Lung (tissue), 12 donors: ENCODE measurements around the gene AMBRA1. TPM values are rescaled to one million over a fixed set of nuclear protein-coding genes. Genes with fewer than 3 reads are reported as not detected.

Source experiments
- ATAC-seq: fragments of 200-7000 bp; cut with Tn5 transposase; one replicate; pipeline ENCODE4 v1.9.1; 2020; ENCODE audit warnings: moderate number of reproducible peaks; ENCODE audit not compliant: insufficient read depth, low FRiP score
- DNase-seq, 3 donors: peaks; one replicate each; pipeline ENCODE4 v3.0.0-alpha.2; 2013 to 2017
- H3K27ac ChIP-seq, 2 donors: one replicate each; pipeline ENCODE4 v1.5.1; 2013; ENCODE audit warnings: mild to moderate bottlenecking in 2 of 2, moderate library complexity in 2 of 2, control low read depth in 1 of 2, inconsistent platforms in 1 of 2, low read depth in 1 of 2, low read length in 1 of 2
- H3K27me3 ChIP-seq, 3 donors: one replicate each; pipeline ENCODE4 v1.5.1; 2013; ENCODE audit warnings: low read length in 2 of 3; ENCODE audit not compliant: control insufficient read depth in 3 of 3, insufficient read depth in 3 of 3
- H3K36me3 ChIP-seq, 4 donors: one replicate each; pipeline ENCODE4 v1.5.1; 2013; ENCODE audit warnings: low read length in 4 of 4, mild to moderate bottlenecking in 1 of 4, moderate library complexity in 1 of 4; ENCODE audit not compliant: control insufficient read depth in 4 of 4, insufficient read depth in 4 of 4
- H3K4me1 ChIP-seq, 5 donors: one replicate each; pipeline ENCODE4 v1.5.1; 2013; ENCODE audit warnings: low read length in 5 of 5, mild to moderate bottlenecking in 2 of 5, moderate library complexity in 1 of 5; ENCODE audit not compliant: control insufficient read depth in 5 of 5, insufficient read depth in 5 of 5
- H3K4me3 ChIP-seq: one replicate; pipeline ENCODE4 v1.5.1; 2013; ENCODE audit warnings: mild to moderate bottlenecking, control low read depth, moderate library complexity
- H3K9ac ChIP-seq, 2 donors: one replicate each; pipeline ENCODE4 v1.5.1; 2013; ENCODE audit warnings: low read length in 2 of 2, control low read depth in 1 of 2; ENCODE audit not compliant: insufficient read depth in 1 of 2
- H3K9me3 ChIP-seq, 4 donors: one replicate each; pipeline ENCODE4 v1.5.1; 2013; ENCODE audit warnings: low read length in 3 of 4, mild to moderate bottlenecking in 1 of 4, moderate library complexity in 1 of 4; ENCODE audit not compliant: control insufficient read depth in 4 of 4, insufficient read depth in 3 of 4
- WGBS, 2 donors: extraction: QIAGEN DNeasy Blood & Tissue Kit; methylation state at CpG; one replicate each; pipeline ENCODE4 v1.1.7; 2013; 5-methylcytosine and 5-hydroxymethylcytosine counted together
- polyA plus RNA-seq, 2 donors: library from polyadenylated mRNA; stranded (reverse); fragments of 200-250 nt; gene quantifications; one replicate each; pipeline ENCODE4 v1.2.1, GENCODE V29; 2013
- total RNA-seq, 2 donors: library from RNA; depleted of rRNA in 1 of 2; stranded (reverse); fragments of >200 nt in 1 of 2; gene quantifications; one replicate each; pipeline ENCODE4 v1.2.1, GENCODE V29; 2014 to 2021
- TF ChIP-seq, protein P1 (sequence below): IDR thresholded peaks from 2 replicates; pipeline ENCODE4 v1.5.1; 2012; ENCODE audit warnings: mild to moderate bottlenecking; ENCODE audit errors: control extremely low read depth, extremely low read depth
- donor health status: control.
- donor health status: control.
- donor health status: Bipolar disorder and iron deficiency.
- donor health status: healthy.
- donor health status: DM: yes; HTN: yes; CAD: no.

Gene AMBRA1
- total and polyA plus RNA-seq, 4 donors, result 7.4 to 41.2 (median 23.7) TPM

DNA sequence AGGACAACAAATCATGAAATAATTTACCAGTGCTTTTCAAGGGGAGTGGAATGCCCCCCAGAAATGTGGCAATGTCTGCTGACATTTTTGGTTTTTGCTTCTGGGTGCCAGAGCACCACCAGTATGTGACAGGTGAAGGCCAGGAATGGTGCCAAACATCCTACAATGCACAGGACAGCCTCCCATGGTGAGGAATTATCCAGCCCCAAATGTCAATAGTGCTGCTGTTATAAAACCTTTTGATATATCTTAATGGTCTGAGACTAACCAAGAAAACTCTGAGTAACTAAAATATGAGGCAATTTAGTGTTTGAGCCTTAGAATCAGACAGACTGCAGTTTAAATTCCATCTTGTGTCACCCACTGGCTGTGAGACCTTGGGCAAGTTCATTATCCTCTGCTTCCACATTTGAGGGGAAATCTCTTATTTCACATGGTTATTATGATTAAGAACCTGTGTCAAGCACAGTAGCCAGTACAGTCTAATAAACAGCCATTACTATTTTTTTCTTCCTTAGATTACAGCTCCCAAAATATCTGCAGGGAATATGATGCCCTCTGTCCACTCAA is 69.5 kb downstream of the AMBRA1 start:
- DNase-seq (no peak), ATAC-seq (no peak)
- H3K36me3 ChIP-seq, result no peaks in the 10 kb centered on the region
- no peaks in the 10 kb centered on the region for H3K27me3 ChIP-seq
- TF ChIP-seq, protein P1, sequence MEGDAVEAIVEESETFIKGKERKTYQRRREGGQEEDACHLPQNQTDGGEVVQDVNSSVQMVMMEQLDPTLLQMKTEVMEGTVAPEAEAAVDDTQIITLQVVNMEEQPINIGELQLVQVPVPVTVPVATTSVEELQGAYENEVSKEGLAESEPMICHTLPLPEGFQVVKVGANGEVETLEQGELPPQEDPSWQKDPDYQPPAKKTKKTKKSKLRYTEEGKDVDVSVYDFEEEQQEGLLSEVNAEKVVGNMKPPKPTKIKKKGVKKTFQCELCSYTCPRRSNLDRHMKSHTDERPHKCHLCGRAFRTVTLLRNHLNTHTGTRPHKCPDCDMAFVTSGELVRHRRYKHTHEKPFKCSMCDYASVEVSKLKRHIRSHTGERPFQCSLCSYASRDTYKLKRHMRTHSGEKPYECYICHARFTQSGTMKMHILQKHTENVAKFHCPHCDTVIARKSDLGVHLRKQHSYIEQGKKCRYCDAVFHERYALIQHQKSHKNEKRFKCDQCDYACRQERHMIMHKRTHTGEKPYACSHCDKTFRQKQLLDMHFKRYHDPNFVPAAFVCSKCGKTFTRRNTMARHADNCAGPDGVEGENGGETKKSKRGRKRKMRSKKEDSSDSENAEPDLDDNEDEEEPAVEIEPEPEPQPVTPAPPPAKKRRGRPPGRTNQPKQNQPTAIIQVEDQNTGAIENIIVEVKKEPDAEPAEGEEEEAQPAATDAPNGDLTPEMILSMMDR, result no peak
- no peaks in the 10 kb centered on the region for H3K9me3 ChIP-seq
- no peak overlapping the region for H3K27ac ChIP-seq
- H3K4me3 ChIP-seq, result no peak overlapping the region
- H3K9ac ChIP-seq, result no peak overlapping the region
- peaks cover 0 to 33% (median 2%) of the 10 kb centered on the region in 5 donors for H3K4me1 ChIP-seq

- Histone ChIP-seq H3K4me1 (peaks cover 0 to 35% (median 0%) of the 10 kb centered on the region in 5 donors), H3K9ac (no peak overlapping the region), H3K4me3 (no peak overlapping the region), H3K36me3 (no peaks in the 10 kb centered on the region), H3K27ac (no peak overlapping the region), H3K9me3 (no peaks in the 10 kb centered on the region), H3K27me3 (no peaks in the 10 kb centered on the region)
- ATAC-seq (no peak), DNase-seq (no peak)
- WGBS, 2 donors, result 72 to 78% methylated on average over 6 of the region's 6 CpGs
- TF ChIP-seq, protein P1, result no peak
Observed at GRCh38 chr11:46523290-46523689, 70.5 kb downstream of the AMBRA1 start.

GRCh38 chr11:46522682-46523281 is 71.0 kb downstream of the AMBRA1 start:
- no peak for ATAC-seq
- Histone ChIP-seq H3K9me3 (no peaks in the 10 kb centered on the region), H3K4me3 (no peak overlapping the region), H3K36me3 (no peaks in the 10 kb centered on the region), H3K27ac (no peak overlapping the region), H3K27me3 (no peaks in the 10 kb centered on the region), H3K9ac (no peak overlapping the region), H3K4me1 (peaks cover 0 to 36% (median 0%) of the 10 kb centered on the region in 5 donors)
- TF ChIP-seq, protein P1, result no peak
- WGBS, 2 donors, result 75 to 81% methylated on average over 5 of the region's 5 CpGs
- DNase-seq, result peak in 1 of 3 donors; percentile 12
